HG03439 (cell line): ENCODE measurements around the gene TMEM50B.
A peak's percentile ranks its signal among the peaks of the same experiment; 100 is the strongest.
"Not testable (repeated sequence)": the region's sequence is repeated elsewhere in the genome, so short reads cannot be mapped to it uniquely, and the experiment has no call there.

Experiments used
- ATAC-seq: cut with Tn5 transposase; IDR thresholded peaks from one replicate; pipeline ENCODE4 v1.9.1; 2021; ENCODE audit warnings: mild to moderate bottlenecking, moderate library complexity; ENCODE audit not compliant: unreplicated experiment

TMEM50B gene

DNA sequence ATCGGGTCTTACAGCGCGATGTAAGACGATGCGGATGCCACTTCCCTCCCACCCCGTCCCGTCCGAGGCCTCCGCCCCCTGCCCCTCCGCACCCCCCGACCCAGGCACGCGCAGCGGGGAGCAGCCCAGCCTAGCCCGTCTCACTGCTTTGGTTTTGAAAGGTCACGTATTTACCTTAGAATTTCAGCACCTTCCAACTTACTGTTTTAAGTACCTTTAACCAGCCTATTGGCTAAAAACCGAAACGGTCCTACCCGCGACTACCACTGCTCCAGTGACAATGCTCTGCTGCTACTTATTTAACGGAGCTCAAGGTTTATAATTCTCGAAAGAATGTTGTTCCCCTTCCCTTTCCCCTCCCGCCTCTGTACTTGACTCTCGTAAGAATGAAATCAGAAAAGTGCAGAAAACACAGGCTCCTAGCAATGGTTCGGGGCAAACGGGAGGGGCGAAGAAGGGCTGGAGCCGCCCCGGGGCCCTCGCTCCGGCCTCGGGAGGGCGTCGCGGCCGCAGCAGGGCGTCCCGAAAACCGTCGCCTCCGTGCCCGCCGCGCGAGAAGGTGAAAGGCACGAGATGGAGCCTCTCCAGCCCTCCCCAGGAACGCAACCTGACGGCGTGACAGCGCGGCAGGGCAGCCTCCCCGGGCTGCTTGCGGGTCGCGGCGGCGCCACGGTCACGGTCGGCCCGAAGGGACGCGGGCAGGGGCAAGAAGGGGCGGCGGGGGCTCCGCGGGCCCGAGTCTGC, 667 bp downstream of the TMEM50B start:
- ATAC-seq, result peak; percentile 21

DNA sequence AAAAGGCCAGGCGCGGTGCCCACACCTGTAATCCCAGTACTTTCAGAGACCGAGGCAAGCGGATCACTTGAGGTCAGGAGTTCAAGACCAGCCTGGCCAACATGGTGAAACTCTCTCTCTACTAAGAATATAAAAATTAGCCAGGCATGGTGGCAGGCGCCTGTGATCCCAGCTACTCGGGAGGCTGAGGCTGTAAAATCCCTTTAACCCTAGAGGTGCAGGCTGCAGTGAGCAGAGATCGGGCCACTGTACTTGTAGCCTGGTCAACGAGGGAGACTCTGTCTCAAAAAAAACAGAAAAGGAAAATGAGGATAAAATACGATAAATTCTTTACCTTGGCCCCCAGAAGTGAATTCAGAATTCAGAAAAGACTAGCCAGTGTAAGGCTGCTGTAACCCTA, 1.6 kb downstream of the TMEM50B start:
- ATAC-seq, result no peak

DNA sequence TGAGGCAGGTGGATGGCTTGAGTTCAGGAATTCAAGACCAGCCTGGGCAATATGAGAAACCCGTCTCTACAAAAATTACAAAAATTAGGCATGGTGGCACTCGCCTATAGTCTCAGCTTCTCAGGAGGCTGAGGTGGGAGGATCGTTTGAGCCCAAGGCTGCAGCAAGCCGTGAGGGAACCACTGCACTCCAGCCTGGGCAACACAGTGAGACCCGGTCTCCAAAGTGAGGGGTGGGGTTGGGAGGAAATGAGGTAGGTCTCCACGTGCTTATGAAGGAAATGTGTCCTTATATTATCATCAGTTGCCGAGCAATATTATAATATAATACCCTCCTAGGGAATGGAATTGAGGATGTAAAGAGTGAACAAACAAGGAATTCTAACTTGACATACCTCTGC, 2.7 kb downstream of the TMEM50B start:
- no peak for ATAC-seq

DNA sequence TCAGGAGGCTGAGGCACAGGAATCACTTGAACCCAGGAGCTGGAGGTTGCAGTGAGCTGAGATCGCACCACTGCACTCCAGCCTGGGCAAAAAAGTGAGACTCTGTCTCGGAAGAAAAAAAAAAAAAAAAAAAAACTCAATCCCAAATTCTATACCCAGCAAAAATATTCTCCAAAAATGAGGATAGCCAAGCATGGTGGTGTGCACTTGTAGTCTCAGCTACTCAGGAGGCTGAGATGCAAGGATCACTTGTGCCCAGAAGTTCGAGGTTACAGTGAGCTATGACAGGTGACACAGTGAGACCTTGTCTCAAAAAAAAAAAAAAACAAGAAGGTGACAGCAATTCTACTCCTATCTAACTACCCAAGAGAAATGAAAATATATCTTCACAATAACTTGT, 6.4 kb downstream of the TMEM50B start:
- ATAC-seq, result no peak

DNA sequence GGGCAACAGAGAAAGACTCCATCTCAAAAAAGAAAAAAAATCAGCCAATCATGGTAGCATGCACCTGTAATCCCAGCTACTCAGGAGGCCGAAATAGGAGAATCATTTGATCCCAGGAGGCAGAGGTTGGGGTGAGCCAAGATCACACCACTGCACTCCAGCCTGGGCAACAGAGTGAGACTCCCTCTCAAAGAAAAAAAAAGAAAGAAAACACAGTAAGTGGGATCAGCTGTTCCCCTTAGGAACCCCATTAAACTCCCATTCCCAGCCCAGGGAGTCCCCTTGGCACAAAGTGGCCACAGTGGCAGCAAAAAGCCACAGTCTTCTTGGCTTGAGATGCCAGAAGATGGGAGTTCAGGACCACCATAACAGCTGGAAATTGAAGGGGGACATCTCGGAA, 9.1 kb downstream of the TMEM50B start:
- no peak for ATAC-seq

DNA sequence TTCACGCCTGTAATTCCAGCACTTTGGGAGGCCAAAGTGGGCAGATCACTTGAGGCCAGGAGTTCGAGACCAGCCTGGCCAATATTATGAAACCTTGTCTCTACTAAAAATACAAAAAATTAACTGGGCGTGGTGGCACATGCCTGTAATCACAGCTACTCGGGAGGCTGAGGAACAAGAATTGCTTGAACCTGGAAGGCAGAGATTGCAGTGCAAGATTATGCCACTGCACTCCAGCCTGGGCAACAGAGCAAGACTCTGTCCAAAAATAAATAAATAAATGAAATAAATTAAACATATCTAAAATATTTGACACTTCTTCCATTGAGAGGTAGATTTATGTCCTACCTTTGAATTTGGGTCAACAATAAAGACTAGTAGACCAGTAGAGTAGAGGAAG, 10.6 kb downstream of the TMEM50B start:
- ATAC-seq, result not testable (repeated sequence)

DNA sequence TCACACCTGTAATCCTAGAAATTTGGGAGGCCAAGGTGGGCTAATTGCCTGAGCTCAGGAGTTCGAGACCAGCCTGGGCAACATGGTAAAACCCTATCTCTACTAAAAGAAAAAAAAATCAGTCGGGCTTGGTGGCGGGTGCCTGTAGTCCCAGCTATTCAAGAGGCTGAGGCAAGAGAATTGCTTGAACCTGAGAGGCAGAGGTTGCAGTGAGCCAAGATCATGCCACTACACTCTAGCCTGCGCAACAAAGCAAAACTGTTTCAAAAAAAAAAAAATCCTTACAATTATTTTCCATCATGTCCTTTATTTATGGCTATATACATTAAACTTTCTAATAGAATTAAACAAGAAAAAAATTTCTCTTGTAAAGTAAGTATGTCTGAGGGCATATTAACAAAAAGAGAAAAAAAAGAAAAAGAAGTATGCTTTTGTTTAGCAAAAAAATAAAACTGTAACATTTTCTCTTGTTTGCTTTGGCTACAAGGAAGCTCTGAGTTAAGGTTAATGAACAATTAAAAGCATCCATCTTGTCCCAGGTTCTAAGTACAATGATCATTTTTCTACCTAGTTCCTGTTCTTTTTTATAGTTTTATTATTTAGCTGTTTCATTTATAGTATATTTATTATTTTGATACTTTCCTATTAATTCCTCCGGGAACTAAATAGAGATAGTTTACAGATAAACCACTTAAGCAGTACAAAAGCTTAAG, 18.1 kb downstream of the TMEM50B start:
- ATAC-seq, result no peak

DNA sequence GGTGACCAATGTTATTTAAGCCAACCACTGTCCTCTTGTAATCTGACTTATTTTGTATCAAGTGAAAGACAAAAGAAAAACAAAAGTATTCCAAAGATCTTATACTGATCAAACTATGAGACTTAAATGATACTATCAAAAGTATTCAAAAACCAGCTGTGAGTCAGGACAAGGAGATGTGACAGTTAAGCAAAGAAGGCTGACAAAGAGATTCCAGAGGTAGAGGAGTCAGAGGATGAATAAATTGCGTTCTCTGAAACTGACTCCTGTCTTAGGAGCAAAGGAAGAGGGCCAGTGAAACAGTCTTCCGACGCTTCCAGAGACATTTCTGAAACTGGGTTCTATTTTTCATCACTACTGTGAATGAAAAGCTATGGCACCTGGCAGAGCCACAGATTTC, 20.9 kb downstream of the TMEM50B start:
- ATAC-seq, result no peak

DNA sequence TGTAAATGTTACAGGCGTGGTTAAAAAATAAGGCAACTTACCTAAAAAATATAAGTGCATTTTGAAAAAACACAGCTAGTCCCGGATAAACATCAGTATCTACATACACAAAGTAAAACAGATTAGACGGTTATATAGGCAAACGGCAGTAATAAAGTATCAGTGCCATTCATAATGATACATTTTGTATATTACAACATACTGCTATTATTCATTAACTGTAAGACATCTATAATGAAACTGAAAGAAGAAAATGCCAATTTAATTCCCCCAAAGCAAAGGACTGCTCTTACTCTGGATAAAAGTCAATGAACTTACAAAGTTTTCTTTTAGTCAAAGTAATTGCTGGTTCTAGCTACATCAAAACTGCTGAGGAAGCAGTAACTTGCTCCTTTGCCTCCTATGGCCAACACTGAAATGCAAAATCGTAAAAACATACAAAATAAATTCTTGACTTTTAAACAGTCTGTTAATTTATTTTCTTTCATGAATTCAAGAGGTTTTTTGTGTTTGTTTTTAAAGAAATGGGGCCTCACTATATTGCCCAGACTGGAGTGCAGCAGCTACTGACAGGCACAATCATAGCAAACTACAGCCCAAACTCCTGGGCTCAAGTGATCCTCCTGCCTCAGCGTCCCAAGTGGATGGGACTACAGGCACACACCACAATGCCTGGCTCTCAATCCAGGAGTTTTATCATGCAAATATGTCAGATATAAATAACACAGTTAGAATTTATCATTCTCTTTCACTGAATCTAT, 23.9 kb downstream of the TMEM50B start:
- ATAC-seq, result no peak

DNA sequence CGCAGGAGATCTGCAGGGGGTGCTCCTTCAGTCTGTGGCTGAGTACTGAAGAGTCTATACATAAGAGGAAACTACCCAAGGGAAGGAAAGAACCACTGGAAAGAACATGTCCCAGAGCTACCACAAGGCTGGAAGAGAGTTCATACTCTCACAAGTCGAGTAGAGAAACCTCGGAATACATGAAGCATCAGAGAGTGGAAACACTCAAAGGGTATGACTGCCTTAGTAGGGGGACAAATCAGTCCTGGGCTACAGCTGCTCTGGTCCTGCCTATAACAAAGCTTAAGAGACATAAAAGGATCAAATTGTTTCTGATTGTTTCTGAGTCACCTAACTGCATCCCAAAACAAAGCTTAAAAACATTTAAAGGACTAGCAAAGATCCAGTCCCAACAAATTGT, 27.4 kb downstream of the TMEM50B start:
- no peak for ATAC-seq

DNA sequence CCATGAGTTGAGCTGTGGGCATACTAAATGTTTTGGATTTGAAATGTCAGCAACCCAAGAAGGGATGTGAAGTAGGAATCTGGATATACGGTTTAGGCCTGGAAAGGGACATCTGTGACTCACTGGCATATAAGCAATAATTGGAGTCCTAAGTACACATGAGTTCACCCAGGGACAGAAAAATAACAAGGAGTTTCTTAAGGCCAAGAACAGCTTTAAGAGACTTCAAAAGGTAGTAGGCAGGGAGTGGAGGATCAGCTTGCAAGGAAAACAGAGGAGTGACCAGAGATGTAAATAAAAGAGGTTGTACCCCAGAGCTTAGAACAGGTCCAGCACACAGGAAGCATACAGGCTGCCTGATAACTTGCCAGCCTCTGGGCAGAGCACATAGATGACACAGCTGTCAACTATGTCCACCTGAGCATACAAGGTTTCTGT, 28.1 kb downstream of the TMEM50B start:
- ATAC-seq, result no peak

DNA sequence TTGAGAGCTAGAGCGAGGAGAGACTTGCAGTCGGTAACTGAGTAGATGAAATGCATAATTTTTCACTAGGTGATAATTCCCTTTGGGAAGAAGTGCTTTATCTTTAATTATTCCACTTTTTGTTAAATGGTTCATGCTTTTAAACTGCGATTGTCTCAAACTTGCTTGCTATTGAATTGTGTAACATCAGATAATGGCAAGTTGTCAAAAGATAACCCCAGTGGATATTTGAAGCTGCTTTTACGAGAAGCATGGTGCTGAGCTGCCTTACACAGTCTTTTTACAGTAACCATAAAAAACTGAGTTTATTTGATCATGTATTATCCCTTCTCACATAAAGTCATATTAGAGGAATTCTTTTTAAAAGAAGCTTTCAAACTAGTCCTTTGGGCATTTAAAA, 30.2 kb downstream of the TMEM50B start:
- ATAC-seq, result no peak

DNA sequence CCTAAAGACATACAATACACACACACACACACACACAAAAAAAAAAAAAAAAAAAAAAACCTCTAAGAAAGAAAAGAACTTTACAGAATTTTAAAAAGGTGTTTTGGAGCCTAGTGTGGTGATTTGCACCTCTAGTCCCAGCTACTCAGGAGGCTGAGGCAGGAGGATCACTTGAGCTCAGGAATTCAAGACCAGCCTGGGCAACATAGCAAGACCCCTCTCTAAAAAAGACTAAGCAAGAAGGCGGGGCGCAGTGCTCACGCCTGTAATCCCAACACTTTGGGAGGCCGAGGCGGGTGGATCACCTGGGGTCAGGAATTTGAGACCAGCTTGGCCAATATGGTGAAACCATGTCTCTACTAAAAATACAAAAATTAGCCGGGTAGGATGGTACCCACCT, 33.2 kb downstream of the TMEM50B start:
- not testable (repeated sequence) for ATAC-seq

DNA sequence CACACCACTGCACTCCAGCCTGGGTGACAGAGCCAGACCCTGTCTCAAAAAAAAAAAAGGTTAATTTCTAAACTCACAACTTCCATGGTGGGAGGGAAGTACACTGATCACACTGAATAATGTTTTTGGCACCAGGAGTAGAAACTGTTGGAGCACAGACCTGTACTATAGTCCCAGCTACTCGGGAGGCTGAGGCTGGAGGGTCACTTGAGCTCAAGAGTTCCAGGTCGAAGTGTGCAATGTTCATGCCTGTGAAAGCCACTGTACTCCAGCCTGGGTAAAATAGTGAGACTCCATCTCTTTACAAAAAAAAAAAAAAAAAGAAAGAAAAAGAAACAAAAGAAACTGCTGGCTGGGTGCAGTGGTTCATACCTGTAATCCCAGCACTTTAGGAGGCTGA, 35.3 kb downstream of the TMEM50B start:
- ATAC-seq, result no peak

DNA sequence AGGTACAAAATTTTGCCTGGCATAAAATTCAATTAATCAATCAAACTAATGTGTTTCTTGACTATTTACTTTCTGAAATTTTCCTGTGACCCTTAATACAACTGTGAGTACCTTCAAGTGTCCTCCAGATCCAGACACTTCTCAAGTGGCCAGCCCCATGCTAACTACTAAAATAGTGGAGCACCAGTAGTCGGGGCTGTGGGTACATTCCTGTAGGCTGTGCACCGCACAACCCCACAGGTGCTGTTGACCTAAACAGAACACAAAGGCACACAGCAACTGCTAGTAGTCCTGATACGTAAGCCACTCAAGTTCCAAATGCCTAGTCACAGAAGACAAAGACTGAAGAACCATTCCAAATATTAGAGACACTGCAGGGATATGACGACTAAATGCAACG, 36.6 kb downstream of the TMEM50B start:
- ATAC-seq, result no peak

DNA sequence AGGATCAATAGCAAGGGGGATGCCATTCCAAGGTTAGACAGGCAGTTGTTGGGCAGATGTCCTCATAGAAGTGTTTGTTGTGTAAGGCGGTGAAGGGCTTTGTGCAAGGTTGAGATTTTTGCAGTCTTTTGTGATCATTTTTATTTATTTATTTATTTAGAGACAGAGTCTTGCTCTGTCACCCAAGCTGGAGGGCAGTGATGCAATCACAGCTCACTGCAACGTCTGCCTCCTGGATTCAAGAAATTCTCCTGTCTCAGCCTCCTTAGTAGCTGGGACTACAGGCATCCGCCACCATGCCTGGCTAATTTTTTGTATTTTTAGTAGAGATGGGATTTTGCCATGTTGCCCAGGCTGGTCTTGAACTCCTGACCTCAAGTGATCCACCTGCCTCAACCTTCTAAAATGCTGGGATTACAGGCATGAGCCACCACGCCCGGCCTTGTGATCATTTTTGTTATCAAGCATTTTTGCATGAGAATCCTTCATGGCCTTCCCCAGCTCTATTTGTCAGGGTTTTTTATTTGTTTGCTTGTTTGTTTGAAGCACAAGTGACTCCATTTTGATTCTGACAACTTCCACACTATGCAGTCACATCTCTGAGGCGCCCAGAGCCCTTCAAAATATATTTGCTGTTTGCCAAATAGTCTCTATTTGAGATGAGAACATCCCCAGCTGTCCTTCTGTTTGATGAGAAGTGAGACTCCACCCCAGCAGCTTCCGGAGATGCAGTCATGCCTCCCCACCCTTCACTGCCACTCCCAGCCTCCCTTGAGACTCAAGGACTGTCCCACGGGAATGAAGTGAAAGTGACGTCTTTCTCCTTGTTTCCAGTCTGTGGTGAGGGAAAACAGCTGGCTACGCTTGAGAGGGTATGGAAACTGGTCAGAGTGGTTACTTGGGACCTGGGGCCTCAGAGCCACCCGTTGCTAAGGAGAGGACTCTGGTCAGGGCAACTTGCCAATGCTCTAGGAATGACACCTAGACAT, 38.0 kb downstream of the TMEM50B start:
- no peak for ATAC-seq

DNA sequence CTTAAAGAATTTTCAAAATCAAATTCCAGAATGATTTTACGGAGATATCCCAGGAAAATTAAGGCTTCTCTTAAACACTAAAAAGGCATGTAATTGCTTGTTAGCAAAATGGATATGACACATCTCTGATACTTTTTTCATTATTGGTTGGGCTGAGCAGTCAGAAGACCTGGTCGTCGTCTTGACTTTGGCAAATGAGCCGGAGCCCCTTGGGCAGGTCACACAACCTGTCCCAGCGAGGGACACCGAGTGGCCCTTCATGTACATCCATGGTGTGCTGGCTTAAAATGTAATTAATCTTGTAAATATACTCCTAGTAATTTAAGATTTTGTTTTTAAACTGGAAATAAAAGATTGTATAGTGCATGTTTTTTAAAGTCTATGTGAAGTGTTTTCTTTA, 42.6 kb downstream of the TMEM50B start:
- no peak for ATAC-seq

DNA sequence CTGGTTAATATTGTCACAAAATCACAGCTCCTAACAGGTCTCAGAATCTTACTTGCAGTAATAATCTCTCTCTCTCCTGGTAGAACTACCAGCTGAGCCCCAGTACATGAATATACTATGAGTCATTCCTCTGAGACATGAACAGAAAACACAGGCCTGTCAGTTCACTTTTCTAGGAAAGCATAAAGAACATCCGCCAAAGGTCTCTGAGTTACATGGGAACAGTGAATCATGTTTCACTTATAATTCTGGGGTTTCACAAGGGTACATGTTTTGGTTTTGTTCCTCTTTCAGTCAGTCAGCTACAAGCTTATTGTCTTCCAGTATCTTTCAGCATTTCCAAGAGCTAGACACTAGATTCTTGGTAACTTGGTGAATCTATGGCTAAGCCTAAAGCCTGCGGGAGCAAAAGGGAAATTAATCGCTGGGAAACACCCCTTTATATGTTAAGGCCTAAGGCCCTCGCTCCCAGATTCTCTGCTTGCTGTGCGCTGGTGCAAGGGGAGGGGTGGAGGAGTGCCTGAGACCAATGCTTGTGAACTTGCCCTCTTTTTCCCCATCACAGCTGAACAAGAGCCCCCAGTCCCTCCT, 44.9 kb downstream of the TMEM50B start:
- peak; percentile 86 for ATAC-seq

DNA sequence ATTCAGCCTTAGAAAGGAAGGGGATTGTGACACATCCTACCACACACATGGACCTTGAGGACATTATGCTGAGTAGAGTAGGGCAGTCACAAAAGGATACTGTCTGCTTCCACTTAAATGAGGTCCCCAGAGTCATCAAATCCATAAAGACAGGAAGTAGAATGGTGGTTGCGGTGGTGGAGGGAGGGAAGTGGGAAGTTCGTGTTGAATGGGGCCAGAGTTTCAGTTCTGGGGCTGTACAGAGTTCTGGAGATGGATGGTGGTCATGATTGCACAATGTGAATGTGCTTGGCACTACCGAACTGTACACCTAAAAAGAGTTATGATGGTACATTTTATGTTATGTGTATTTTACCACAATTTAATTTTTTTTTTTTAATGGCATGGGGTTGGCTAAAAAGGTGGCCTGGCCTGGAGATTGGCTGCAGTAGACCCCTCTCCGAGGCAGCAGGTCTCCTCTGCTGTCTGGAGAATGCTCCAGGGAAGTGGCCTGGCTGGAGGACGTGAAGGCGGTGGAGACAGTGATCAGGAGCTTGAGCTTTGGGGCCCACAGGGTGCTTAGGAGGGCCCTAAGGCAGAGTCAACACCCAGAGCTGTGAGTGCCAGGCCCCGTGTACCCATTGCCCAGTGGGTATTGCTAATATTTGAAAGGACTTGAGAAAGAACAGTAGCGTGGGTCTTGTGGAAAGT, 46.2 kb downstream of the TMEM50B start:
- no peak for ATAC-seq

DNA sequence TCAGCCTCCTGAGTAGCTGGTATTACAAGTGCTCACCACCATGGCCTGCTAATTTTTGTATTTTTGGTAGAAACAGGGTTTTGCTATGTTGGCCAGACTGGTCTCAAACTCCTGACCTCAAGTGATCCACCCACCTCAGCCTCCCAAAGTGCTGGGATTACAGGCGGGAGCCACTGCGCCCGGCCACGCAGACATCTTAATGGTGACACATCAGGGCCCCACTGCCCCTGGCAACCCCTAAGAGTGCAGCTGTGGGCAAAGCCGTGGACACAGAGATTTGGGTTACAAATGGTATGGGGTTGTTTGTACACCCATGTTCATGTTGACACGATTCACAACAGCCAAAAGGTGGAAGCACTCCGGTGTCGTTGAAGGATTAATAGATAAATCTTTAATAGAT, 46.8 kb downstream of the TMEM50B start:
- no peak for ATAC-seq
